Large intestine (tissue), 3 donors: ENCODE measurements around the gene FPR2. TPM values are rescaled to one million over a fixed set of nuclear protein-coding genes. Genes with fewer than 3 reads are reported as not detected.

Experiments
- DNase-seq, 2 donors: peaks; one replicate each; pipeline versions ENCODE4 v3.0.0 to v3.0.0-alpha.2; 2013
- H3K27ac ChIP-seq: one replicate; pipeline ENCODE4 v1.5.1; 2013; ENCODE audit warnings: low read length
- H3K27me3 ChIP-seq: 2 replicates; pipeline ENCODE4 v1.6.1; 2013; ENCODE audit warnings: low read length; ENCODE audit not compliant: control insufficient read depth, insufficient read depth
- H3K36me3 ChIP-seq: 2 replicates; pipeline ENCODE4 v1.6.1; 2013; ENCODE audit warnings: low read length; ENCODE audit not compliant: control insufficient read depth, insufficient read depth
- H3K4me1 ChIP-seq: one replicate; pipeline ENCODE4 v1.6.1; 2013; ENCODE audit warnings: low read length; ENCODE audit not compliant: control insufficient read depth, insufficient read depth
- H3K4me3 ChIP-seq: one replicate; pipeline ENCODE4 v1.5.1; 2013; ENCODE audit warnings: low read length
- H3K9me3 ChIP-seq: one replicate; pipeline ENCODE4 v1.6.1; 2013; ENCODE audit warnings: mild to moderate bottlenecking, low read depth, low read length, moderate library complexity; ENCODE audit not compliant: control insufficient read depth
- WGBS: methylation state at CpG from one replicate; pipeline ENCODE4 v1.1.5; 2013; ENCODE audit warnings: low lambda C conversion rate; ENCODE audit not compliant: insufficient coverage; 5-methylcytosine and 5-hydroxymethylcytosine counted together
- polyA plus RNA-seq: library from polyadenylated mRNA; unstranded; fragments of 120-200 nt; gene quantifications from one replicate; pipeline ENCODE4 v1.2.1, GENCODE V29; 2013

The FPR2 gene
- polyA plus RNA-seq, 1 donor, result 0.16 TPM

- Histone ChIP-seq H3K27me3 (no peaks in the 10 kb centered on the region), H3K4me3 (no peak within 1 kb of the TSS), H3K4me1 (no peaks in the 10 kb centered on the region), H3K27ac (no peak within 1 kb of the TSS), H3K36me3 (no peaks in the 10 kb centered on the region), H3K9me3 (no peaks in the 10 kb centered on the region)
- DNase-seq, result no peak
- no CpG with 5 or more reads among the region's 2 CpGs for WGBS
These were observed 34.0 kb downstream of the FPR2 start, which contains the start of gene FPR3 for GRCh38 chr19:51794885-51795490. TSS of gene FPR3 (plus strand) at chr19:51795157. CDS start at chr19:51823749, 28,592 bp downstream.

DNA sequence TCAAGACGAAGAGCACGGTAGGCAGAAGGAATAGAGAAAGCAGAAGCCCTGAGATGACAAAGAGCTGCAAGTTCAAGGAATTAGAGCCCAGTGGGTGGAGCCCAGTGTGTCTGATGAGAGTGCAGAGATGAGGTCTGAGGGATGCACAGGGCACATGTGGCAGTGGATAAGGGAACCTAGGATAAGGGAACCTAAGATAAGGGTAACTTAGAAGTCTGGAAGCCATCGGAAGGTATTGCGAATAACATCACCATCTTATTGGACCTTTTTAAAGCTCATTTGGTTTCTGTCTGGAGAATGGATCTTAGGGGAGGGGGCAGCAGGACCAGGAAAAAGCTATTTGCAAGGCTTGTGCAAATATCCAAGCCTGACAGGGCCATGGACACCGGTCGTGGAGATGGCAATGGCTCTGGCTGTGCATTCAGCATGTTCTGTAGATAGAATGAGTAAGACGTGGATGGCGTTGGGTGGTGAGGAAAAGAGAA is 35.3 kb downstream of the FPR2 start:
- H3K4me3 ChIP-seq, result peak overlapping the region; percentile 2
- H3K9me3 ChIP-seq, result no peaks in the 10 kb centered on the region
- H3K36me3 ChIP-seq, result no peaks in the 10 kb centered on the region
- DNase-seq, result no peak
- no peak overlapping the region for H3K27ac ChIP-seq
- 89% methylated on average over 4 of the region's 8 CpGs for WGBS
- H3K27me3 ChIP-seq, result no peaks in the 10 kb centered on the region
- no peaks in the 10 kb centered on the region for H3K4me1 ChIP-seq

DNA sequence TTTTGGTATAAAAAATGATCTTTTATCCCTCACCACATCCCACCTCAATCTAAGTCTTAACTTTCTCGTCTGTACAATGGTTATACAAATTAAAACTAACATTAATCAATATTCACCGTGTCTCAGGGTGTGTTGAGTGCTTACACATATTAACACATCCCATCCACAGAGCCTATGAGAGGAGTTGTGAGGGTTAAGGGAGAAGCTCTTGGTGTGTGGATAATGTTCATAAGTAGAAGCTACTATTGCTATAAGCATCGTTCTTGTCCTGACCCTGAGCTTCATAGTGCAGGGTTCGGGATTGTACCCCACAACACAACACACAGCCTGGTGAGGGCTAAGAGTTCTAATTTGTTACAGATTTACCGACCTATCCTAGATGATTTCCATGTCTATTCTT is 36.5 kb downstream of the FPR2 start:
- Histone ChIP-seq H3K4me3 (no peak overlapping the region), H3K9me3 (no peaks in the 10 kb centered on the region), H3K27me3 (no peaks in the 10 kb centered on the region), H3K4me1 (no peaks in the 10 kb centered on the region), H3K36me3 (no peaks in the 10 kb centered on the region), H3K27ac (no peak overlapping the region)
- DNase-seq, result no peak
- WGBS, result 59% methylated on average over 3 of the region's 5 CpGs

DNA sequence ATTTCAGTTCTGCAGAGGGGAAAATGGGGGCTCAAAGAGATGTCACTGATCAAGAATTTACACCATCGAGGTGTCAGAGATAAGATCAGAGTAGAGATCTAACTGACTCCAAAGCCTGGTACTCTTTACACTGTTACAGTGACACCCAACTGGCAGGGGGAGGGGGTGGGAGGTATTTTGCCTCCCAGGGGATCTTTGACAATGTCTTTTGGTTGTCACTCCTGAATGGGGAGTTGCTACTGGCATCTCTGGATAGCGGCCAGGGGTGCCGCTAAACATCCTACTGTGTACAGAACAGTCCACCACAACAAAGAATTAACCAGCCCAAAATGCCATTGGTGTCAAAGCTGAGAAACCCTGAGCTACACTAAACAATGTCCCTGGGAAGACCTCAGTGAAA is 37.1 kb downstream of the FPR2 start:
- no CpG with 5 or more reads among the region's 3 CpGs for WGBS

DNA sequence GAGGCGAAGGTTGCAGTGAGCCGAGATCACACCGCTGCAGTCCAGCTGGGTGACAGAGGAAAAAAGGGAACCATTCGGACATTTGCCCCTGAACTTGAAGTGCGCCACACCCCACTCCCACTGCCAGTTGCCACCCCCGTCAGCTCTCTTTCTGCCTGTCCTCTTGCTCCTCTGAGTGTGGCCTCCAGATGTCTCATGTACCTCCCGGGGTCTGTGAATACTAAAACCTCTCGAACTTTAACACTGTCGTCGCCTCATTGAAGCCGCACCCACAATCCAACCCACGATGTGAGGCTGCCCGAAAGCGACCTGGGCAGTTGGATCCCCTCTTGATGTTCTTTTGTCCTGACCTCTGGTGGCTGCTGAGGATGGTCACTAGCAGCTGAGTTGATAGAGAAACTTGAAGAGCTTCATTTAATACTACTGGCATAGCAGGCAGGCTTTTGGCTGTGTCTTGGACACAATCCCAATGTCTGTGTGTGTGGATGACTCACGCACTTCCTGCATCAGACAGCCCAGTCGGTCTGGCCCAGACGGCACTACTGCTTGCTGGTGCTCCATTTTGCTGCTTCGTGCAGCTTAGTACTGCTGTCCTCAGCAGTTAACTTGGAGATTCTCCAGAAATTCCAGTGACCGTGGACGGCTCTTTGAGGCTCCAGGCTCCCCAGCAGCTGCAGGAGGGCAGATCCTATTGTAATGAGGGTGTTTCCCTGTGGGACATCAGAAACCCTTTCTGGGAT is 38.2 kb downstream of the FPR2 start:
- Histone ChIP-seq H3K36me3 (no peaks in the 10 kb centered on the region), H3K4me1 (no peaks in the 10 kb centered on the region), H3K4me3 (no peak overlapping the region), H3K27ac (peak overlapping the region; percentile 21), H3K9me3 (no peaks in the 10 kb centered on the region), H3K27me3 (no peaks in the 10 kb centered on the region)
- WGBS, result no CpG with 5 or more reads among the region's 20 CpGs
- peak; percentile 43 to 48 for DNase-seq

More for the DNA sequence above, 37.1 kb downstream of the FPR2 start:
- no peaks in the 10 kb centered on the region for H3K36me3 ChIP-seq
- H3K27ac ChIP-seq, result no peak overlapping the region
- no peaks in the 10 kb centered on the region for H3K4me1 ChIP-seq
- no peak for DNase-seq
- no peaks in the 10 kb centered on the region for H3K9me3 ChIP-seq
- H3K27me3 ChIP-seq, result no peaks in the 10 kb centered on the region
- H3K4me3 ChIP-seq, result no peak overlapping the region

DNA sequence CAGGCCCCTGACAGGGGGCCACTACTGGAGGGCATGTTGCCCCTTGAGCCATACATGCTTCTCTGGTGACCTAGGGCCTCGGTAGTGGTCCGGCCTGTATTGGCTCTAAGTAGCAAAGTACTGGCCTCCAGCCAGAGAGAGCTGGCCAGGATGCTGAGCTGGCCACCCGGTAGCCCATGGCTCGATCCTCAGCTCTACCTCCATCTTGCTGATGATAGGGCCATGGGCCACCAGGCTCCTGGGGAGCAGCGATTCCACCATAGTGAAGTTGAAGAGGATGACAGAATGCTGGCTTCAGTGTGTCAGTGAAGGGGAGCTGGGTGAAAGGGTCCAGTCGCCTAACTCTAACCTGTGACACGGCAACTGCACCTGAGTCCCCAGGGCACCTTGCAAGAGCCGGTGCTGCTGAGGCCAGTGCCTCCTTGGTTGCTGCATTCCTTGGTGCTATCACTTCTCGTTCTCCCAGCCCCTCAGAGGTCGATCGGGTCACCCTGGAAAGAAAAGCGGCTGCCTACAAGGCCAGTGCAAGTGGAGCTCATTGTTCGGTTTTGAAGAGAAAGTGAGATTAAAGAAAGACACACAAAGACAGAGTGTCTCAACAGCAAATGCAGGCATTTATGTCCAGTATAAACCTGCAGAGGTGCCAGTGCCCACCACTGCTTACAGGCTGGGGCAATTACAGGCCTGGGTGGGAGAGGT is 38.9 kb downstream of the FPR2 start:
- Histone ChIP-seq H3K4me3 (no peak overlapping the region), H3K4me1 (no peaks in the 10 kb centered on the region), H3K9me3 (no peaks in the 10 kb centered on the region), H3K36me3 (no peaks in the 10 kb centered on the region), H3K27ac (peak overlapping the region; percentile 21), H3K27me3 (no peaks in the 10 kb centered on the region)
- WGBS, result no CpG with 5 or more reads among the region's 13 CpGs
- no peak for DNase-seq

DNA sequence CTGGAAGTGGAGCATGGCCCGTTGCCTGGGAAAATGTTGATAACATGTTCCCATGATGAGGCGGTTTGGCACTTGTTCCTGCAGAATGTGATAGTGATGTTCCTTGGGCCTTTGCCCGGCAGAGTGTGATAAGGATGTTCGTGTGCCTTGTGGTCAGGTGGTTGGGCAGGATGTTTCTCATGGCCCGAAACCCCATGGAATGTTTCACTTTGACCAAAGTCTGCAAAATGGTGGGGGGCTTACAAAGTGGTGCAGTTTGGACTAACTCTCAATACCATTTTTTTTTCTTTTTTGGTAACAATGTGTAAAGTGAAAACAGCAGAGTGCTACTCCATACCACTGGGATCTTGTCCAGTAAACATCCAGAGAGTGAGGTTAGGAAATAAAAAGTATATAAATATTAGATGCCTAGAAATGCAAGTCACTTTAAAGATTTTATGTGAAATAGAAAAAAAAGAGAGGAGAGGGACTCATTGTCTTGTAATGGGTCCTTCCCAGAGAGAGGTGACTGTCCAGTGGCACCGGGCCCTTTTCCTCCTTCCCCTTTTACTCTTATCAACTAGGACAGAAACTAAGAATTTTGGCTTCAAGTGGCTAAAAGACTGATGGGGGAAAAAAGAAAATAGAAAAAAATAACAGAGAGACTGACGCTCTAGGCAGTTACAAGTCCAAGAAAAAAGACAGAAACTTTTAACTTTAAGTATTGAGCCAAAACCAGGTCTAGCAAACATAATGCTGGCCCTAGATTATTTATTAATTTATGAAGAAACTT is 39.7 kb downstream of the FPR2 start:
- no peak for DNase-seq
- Histone ChIP-seq H3K36me3 (no peaks in the 10 kb centered on the region), H3K27ac (no peak overlapping the region), H3K4me3 (no peak overlapping the region), H3K4me1 (no peaks in the 10 kb centered on the region), H3K9me3 (no peaks in the 10 kb centered on the region), H3K27me3 (no peaks in the 10 kb centered on the region)
- WGBS, result 100% methylated on average over 1 of the region's 7 CpGs

DNA sequence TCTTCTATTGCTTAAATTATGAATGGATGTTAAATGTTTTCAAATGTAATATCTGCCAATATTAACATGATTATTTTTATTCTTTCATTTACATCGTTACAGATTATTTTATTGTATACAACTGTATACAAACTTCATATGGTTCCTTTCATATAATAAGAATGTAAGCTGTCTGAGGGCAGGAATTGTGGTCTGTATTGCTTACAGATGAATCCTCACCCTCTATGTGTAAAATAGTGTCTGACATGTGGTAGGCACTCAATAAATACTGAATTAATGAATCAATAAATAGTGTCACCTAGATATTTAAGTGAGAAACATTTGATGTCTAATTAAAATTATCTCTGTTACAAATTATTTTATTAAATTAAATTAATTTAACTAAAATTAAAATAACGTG is 41.8 kb downstream of the FPR2 start:
- H3K27ac ChIP-seq, result no peak overlapping the region
- H3K27me3 ChIP-seq, result no peaks in the 10 kb centered on the region
- no peak overlapping the region for H3K4me3 ChIP-seq
- H3K36me3 ChIP-seq, result no peaks in the 10 kb centered on the region
- WGBS, result 67% methylated on average over 2 of the region's 2 CpGs
- no peaks in the 10 kb centered on the region for H3K4me1 ChIP-seq
- no peaks in the 10 kb centered on the region for H3K9me3 ChIP-seq
- DNase-seq, result no peak

DNA sequence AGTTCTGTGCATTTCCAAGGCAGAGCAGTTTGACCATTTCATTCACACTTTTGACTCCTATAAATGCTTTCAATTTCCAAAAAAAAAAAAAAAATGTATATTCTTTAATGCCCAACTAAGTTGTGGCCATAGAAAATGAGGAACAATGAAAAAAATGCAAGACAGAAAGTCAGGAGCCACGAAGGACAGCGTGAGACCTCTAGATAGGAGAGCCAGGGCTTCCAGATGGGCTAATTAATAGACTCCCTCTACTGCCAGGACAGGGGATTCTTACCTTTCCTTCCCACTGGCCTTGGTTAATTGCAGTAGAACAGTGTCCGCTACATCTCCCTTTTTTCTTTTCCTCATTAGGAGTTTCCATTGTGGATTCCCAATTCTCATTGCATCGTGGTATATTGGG is 42.5 kb downstream of the FPR2 start:
- Histone ChIP-seq H3K36me3 (no peaks in the 10 kb centered on the region), H3K4me1 (no peaks in the 10 kb centered on the region), H3K9me3 (no peaks in the 10 kb centered on the region), H3K27me3 (no peaks in the 10 kb centered on the region), H3K4me3 (no peak overlapping the region), H3K27ac (no peak overlapping the region)
- WGBS, result 70% methylated on average over 2 of the region's 4 CpGs
- no peak for DNase-seq

DNA sequence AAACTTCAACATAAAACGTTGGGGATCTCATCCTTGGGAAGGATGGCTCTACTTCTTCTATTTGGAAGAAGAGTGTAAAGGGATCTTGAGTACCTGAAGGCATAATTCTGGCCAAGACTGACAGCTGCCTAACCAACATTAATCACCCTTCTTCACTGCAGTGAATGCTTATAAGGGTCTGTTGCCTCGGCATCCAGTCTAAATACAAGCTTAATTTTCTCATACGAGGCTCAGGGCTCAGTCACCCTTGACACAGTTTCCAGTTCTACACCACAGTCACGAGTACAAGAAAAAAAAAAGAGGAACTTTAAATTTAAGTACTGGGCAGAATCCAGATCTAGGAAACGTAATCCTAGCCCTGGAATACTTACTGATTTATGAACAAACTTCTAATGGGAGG is 43.0 kb downstream of the FPR2 start:
- WGBS, result 71% methylated on average over 1 of the region's 5 CpGs
- no peak for DNase-seq
- no peaks in the 10 kb centered on the region for H3K9me3 ChIP-seq
- no peaks in the 10 kb centered on the region for H3K4me1 ChIP-seq
- no peak overlapping the region for H3K4me3 ChIP-seq
- no peak overlapping the region for H3K27ac ChIP-seq
- H3K27me3 ChIP-seq, result no peaks in the 10 kb centered on the region
- no peaks in the 10 kb centered on the region for H3K36me3 ChIP-seq
